HG03521 (cell line): ENCODE measurements around the gene ITPR3.

Experiments
- ATAC-seq: cut with Tn5 transposase; IDR thresholded peaks from one replicate; pipeline ENCODE4 v1.9.1; 2021; ENCODE audit warnings: mild to moderate bottlenecking, moderate library complexity; ENCODE audit not compliant: unreplicated experiment

ITPR3 gene

DNA sequence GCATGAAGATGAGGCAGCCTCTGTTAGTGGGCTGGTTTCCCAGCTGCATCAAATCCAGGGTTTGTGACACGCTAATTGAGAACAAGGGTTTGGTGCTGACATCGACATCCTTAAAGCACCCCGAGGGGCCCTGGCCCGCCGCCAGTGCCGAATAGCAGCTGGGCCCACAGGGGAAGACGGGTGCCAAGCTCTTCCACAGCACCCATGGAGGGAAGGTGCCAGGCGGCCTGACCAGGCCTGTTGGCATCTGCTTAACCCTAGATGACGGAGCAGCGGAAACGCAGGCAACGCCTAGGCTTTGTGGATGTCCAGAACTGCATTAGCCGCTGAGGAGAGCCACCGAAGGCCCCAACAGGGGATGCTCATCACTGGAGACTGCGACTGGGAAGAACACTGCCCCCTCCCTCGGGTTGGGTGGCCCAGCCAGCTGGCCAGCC, 74.3 kb downstream of the ITPR3 start:
- no peak for ATAC-seq

DNA sequence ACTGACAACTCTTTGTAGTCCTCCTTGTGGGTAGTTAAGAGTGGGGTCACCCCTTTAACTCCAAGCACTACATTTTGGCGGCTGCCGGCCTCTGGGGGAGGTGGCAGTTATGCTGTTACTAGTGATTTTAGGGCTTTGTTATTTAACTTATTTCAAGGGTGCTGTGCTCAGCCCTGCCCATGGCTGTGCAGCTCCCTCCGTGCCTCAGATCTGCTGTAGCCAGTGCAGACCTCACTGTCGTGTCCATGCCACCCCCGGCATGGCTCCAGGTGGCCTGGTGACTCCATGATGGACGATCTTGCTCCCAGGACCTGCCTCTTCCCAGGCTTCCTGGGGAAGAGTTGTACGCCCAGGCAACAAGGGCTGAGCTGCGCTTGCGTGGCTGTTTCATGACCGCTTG, 75.0 kb downstream of the ITPR3 start:
- ATAC-seq: no peak

- ATAC-seq: no peak
Observed at GRCh38 chr6:33696548-33697518, 75.7 kb downstream of the ITPR3 start.

- ATAC-seq: no peak
Observed at GRCh38 chr6:33697845-33698244, 76.7 kb downstream of the ITPR3 start.

DNA sequence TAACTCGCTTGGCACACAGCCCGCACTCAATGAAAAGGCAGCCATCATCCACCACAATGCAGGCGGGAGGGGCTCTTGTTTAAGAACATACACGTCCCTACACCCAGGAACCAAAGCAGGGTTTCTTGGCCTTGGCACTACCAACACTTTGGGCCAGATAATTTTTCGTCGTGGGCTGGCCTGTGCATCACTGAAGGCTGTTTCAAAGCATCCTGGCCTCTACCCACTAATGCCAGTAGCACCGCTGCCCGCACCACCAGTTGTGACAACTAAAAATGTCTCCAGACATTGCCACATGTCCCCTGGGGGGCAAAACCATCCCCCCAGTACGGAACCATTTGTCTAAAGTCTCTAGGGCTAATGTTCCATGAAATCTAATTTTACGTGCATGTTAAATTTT, 77.4 kb downstream of the ITPR3 start:
- no peak for ATAC-seq

GRCh38 chr6:33699131-33699530, 78.0 kb downstream of the ITPR3 start:
- ATAC-seq: no peak

DNA sequence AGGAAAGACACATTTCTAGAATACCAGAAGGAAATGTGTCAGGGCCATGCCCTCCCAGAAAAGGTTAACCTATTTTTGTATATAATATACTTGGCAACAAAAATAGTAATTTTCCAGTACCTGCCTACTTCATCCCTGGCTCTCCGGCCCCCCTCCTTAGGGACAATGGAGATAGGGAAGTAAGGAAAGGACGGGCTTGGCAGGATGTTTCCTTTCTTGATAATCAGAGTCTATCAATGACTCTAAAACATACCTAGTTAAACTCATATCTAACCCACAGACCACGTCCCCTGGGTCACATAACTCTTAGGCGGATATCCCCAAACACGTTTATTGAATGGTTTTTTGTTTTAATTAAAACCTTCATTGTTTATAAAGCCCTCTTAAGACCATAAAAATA, 78.6 kb downstream of the ITPR3 start:
- no peak for ATAC-seq

- no peak for ATAC-seq
Observed at GRCh38 chr6:33700391-33701050, 79.4 kb downstream of the ITPR3 start.

DNA sequence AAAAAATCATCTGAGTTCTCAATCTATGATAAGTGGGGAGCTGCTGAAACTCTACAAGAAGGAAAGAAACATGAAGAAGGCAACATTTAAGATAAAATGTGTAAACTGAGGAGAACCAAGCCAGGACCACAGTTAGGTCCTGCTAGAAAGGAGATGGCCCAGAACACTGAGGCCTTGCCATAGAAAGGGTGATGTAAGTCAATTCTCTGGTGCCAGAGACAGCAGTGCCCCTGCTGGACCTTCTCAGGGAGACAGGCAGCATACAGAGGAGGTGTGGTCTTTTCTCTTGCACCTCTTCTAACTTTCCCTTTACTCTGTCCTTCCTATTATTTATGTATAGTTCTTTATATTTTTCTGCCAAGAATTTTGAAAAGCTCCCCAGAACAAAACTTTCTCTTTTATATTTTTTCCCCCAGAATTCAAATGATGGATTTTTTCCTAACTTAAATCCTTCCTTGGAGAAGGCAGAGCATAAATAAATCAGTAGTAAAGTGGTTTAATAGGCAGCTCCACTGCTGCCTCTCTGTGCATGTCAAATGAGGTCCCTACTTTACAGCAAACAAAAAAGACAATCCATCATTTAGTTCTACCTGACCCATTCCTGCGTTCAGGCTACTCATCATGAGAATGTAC, 81.3 kb downstream of the ITPR3 start:
- ATAC-seq: no peak

DNA sequence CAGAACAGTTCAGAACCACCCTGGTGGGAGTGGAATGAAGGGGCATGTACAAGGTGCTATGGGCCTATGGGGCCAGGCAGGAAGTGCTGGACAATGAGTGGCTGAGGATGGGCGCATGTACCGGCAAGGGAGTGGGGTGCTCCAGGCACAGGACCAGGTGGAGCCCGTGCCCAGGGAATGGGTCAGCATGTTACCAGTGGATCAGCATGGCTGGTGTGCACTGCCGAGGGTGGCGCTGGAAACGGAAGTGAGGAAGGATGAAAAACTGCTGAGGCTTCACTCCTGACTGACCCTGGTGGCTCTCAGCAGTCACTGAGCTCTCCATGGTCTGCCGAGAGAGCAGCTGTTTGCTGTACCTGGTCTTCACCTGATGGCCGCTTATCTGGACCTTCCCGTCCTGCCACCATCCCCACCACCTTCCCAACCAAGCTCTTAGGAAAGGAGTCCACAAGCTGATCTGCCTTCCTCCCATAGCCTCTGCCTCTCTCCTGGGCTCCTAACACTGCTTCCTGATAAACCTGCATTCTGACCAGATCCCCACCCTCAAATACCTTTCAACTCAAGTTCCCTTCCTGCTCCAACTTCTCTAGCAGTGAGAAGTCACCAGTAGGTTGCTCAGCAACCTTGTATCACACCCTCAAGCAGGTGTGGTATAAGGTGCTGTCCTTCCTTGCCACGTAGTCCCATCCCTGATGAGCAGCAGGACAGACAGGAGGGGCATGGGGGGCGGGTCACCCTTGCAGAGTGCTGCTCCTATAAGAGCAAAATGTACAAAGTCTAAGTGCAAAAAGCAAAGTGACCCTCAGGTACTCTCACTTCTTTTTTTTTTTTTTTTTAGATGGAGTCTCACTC, 83.3 kb downstream of the ITPR3 start:
- ATAC-seq: no peak

GRCh38 chr6:33705268-33705885, 84.3 kb downstream of the ITPR3 start:
- ATAC-seq: no peak

GRCh38 chr6:33705955-33706725, 85.0 kb downstream of the ITPR3 start:
- no peak for ATAC-seq

DNA sequence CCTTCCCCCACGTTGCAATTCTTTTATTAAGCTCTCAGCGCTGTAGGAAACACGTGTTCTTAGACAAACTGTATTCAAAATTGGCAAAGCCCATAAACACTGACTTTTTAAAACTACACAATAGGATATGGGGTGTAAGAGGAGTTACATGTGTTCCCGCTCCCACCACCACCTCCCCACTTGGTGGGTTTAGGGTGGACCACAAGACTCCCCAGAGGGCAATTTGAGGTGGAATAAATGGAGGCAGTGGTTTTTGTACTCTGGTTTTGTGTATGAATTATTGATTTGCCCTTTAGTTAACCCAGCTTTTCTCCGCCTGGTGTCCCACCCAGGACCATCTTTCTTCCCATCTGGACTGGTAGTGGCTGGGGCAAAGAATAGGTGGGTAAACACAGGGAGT, 86.6 kb downstream of the ITPR3 start:
- no peak for ATAC-seq

GRCh38 chr6:33708516-33709204, 87.5 kb downstream of the ITPR3 start:
- no peak for ATAC-seq

GRCh38 chr6:33709605-33710295, 88.6 kb downstream of the ITPR3 start:
- ATAC-seq: no peak

- no peak for ATAC-seq
Observed at GRCh38 chr6:33710296-33711121, 89.4 kb downstream of the ITPR3 start.
